Measurements from ENCODE around the gene MBLAC1. TPM values are rescaled to one million over a fixed set of nuclear protein-coding genes. Genes with fewer than 3 reads are reported as not detected.

Gene MBLAC1
- total RNA-seq, 1 experiment from 2014 or later, result 1.2 TPM

DNA sequence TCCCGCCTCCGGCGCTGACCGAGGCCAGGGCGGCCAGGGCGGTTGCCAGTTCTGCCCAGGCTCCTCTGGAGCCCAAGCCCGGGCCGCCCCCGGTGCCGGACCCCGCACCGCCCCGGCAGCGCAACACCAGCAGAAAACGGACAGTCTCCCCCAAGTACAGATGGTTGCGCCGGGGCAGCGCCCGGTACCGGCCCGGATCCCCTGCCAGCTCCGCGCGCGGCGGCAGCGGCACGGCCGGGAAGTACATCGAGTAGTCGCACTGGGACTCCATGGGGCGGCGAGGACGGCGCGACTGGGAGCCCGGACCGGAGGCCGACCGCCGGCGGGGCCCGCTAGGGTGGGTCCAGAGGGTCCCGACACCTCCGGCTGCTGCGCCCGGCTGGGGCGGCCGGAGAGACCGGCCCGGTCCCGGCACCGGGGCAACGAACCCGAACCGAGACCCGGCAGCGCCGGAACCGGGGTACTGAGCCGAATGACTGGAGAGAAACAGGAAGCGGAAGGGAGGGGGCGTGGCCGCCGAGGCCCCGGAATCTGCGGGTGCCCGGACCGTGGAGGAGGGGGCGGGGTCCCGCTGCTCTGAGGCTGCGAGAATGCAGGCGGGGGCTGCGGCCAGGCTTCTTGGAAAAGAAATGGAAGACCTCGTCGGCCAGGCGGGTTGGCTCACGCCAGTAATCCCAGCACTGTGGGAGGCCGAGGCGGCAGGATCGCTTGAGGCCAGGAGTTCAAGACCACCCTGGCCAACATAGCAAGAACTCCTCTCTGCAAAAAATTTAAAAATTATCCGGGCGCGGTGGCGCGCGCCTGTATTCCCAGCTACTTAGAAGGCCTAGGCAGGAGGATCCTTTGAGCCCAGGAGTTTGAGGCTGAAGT, 31.7 kb downstream of the MBLAC1 start, which contains the start of gene TRAPPC14:
Gene TRAPPC14, minus strand, starts transcription at position 495 of the 870 bp plus-strand sequence. Its CDS starts 224 bp downstream, at position 271.
- H3K27me3 Mint-ChIP-seq (ENCODE audit: unreplicated experiment), result no peaks in the 10 kb centered on the region
- peak; percentile 92 for DNase-seq
- no TSS peak for BruUV-seq (replicated peaks)
- peak within 1 kb of the TSS; percentile 70 for H3K4me3 Mint-ChIP-seq (ENCODE audit: low read depth, unreplicated experiment)
- no peaks in the 10 kb centered on the region for H3K4me1 Mint-ChIP-seq (ENCODE audit: low read depth, unreplicated experiment)
- CTCF ChIA-PET, result no interaction called here
- H3K9me3 Mint-ChIP-seq (ENCODE audit: low read depth, unreplicated experiment), result no peaks in the 10 kb centered on the region
- no peak for TF ChIP-seq CTCF (IDR thresholded peaks at IDR 0.05; ENCODE audit: unreplicated experiment)
- H3K27ac Mint-ChIP-seq (ENCODE audit: unreplicated experiment), result peak within 1 kb of the TSS; percentile 60
- intact Hi-C loops (cut with micrococcal nuclease; ENCODE audit: unreplicated experiment), result no loop called here
- H3K36me3 Mint-ChIP-seq (ENCODE audit: insufficient read depth, unreplicated experiment), result peaks cover 38% of the 10 kb centered on the region

- CTCF ChIA-PET, result no interaction called here
- Mint-ChIP-seq H3K27me3 (ENCODE audit: unreplicated experiment) (no peaks in the 10 kb centered on the region), H3K9me3 (ENCODE audit: low read depth, unreplicated experiment) (no peaks in the 10 kb centered on the region), H3K4me1 (ENCODE audit: low read depth, unreplicated experiment) (no peaks in the 10 kb centered on the region), H3K4me3 (ENCODE audit: low read depth, unreplicated experiment) (peak overlapping the region; percentile 70), H3K36me3 (ENCODE audit: insufficient read depth, unreplicated experiment) (peaks cover 34% of the 10 kb centered on the region), H3K27ac (ENCODE audit: unreplicated experiment) (no peak overlapping the region)
- intact Hi-C loops (cut with micrococcal nuclease; ENCODE audit: unreplicated experiment), result no loop called here
- DNase-seq, result no peak
- TF ChIP-seq CTCF (IDR thresholded peaks at IDR 0.05; ENCODE audit: unreplicated experiment), result no peak
- no TSS peak for BruUV-seq (replicated peaks)
Observed at GRCh38 chr7:100159099-100159623, 32.4 kb downstream of the MBLAC1 start.

DNA sequence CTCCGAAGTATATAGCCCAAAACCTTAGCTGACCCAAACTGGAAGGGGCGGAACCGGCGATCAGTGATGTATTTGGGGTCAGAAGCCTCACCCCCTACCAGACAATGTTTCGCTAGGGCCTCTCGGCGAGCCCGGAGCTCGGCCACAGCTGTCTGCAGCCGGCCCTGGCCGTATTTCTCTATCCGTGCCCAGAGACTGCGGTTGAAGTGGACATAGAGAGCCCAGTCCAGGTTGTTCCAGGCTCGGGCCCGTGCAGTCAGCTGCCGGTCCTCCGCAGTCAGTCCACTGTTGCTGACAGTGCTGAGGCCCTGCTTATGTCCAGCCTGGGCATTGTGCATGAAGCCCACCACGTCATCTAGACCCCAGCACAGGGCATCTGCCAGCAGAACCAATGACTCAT, 33.3 kb downstream of the MBLAC1 start:
- H3K4me1 Mint-ChIP-seq (ENCODE audit: low read depth, unreplicated experiment), result no peaks in the 10 kb centered on the region
- H3K9me3 Mint-ChIP-seq (ENCODE audit: low read depth, unreplicated experiment), result no peaks in the 10 kb centered on the region
- H3K36me3 Mint-ChIP-seq (ENCODE audit: insufficient read depth, unreplicated experiment), result peaks cover 34% of the 10 kb centered on the region
- H3K27ac Mint-ChIP-seq (ENCODE audit: unreplicated experiment), result no peak overlapping the region
- CTCF ChIA-PET, result interaction anchor here (0.8 kb wide), 1 partner anchor 23 kb away, joined by 5 read pairs; no protein-coding TSS in a partner anchor
- TF ChIP-seq CTCF (IDR thresholded peaks at IDR 0.05; ENCODE audit: unreplicated experiment), result no peak
- BruUV-seq (replicated peaks), result no TSS peak
- intact Hi-C loops (cut with micrococcal nuclease; ENCODE audit: unreplicated experiment), result no loop called here
- no peak overlapping the region for H3K4me3 Mint-ChIP-seq (ENCODE audit: low read depth, unreplicated experiment)
- H3K27me3 Mint-ChIP-seq (ENCODE audit: unreplicated experiment), result no peaks in the 10 kb centered on the region
- no peak for DNase-seq

- no peak overlapping the region for H3K4me3 Mint-ChIP-seq (ENCODE audit: low read depth, unreplicated experiment)
- intact Hi-C loops (cut with micrococcal nuclease; ENCODE audit: unreplicated experiment), result no loop called here
- H3K9me3 Mint-ChIP-seq (ENCODE audit: low read depth, unreplicated experiment), result no peaks in the 10 kb centered on the region
- no peak for TF ChIP-seq CTCF (IDR thresholded peaks at IDR 0.05; ENCODE audit: unreplicated experiment)
- H3K4me1 Mint-ChIP-seq (ENCODE audit: low read depth, unreplicated experiment), result peaks cover 10% of the 10 kb centered on the region
- DNase-seq, result peak; percentile 27
- H3K27ac Mint-ChIP-seq (ENCODE audit: unreplicated experiment), result no peak overlapping the region
- CTCF ChIA-PET, result no interaction called here
- no TSS peak for BruUV-seq (replicated peaks)
- peaks cover 28% of the 10 kb centered on the region for H3K27me3 Mint-ChIP-seq (ENCODE audit: unreplicated experiment)
- peaks cover 19% of the 10 kb centered on the region for H3K36me3 Mint-ChIP-seq (ENCODE audit: insufficient read depth, unreplicated experiment)
Observed at GRCh38 chr7:100163006-100163531, 36.3 kb downstream of the MBLAC1 start.
